Mammary epithelial cell (primary cell): Measurements from ENCODE around the gene RAB32.

Experiments
- CTCF ChIP-seq, 2 donors: IDR thresholded peaks in 1 of 2; conservative IDR thresholded peaks in 1 of 2; 2 replicates each; pipeline ENCODE4 v1.5.1; 2011 to 2012; ENCODE audit warnings: inconsistent platforms in 2 of 2, low read length in 2 of 2, mild to moderate bottlenecking in 2 of 2, control low read depth in 1 of 2, low read depth in 1 of 2; ENCODE audit not compliant: insufficient read depth in 1 of 2; ENCODE audit errors: extremely low read depth in 1 of 2
- EZH2 ChIP-seq: IDR thresholded peaks from 2 replicates; pipeline ENCODE4 v1.6.1; 2012; ENCODE audit warnings: low read length, inconsistent platforms, borderline replicate concordance

GRCh38 chr6:146553377-146554135 is 9.9 kb downstream of the RAB32 start:
- TF ChIP-seq CTCF (conservative IDR thresholded peaks at IDR 0.05 in 1 of 2, IDR thresholded peaks at IDR 0.05 in 1 of 2; ENCODE audit: extremely low read depth in 1 of 2, insufficient read depth in 1 of 2, low read depth in 1 of 2, low read length in 2 of 2) (no peak), EZH2 (no peak)
